Measurements from ENCODE around the gene MYBL2.

Gene MYBL2

DNA sequence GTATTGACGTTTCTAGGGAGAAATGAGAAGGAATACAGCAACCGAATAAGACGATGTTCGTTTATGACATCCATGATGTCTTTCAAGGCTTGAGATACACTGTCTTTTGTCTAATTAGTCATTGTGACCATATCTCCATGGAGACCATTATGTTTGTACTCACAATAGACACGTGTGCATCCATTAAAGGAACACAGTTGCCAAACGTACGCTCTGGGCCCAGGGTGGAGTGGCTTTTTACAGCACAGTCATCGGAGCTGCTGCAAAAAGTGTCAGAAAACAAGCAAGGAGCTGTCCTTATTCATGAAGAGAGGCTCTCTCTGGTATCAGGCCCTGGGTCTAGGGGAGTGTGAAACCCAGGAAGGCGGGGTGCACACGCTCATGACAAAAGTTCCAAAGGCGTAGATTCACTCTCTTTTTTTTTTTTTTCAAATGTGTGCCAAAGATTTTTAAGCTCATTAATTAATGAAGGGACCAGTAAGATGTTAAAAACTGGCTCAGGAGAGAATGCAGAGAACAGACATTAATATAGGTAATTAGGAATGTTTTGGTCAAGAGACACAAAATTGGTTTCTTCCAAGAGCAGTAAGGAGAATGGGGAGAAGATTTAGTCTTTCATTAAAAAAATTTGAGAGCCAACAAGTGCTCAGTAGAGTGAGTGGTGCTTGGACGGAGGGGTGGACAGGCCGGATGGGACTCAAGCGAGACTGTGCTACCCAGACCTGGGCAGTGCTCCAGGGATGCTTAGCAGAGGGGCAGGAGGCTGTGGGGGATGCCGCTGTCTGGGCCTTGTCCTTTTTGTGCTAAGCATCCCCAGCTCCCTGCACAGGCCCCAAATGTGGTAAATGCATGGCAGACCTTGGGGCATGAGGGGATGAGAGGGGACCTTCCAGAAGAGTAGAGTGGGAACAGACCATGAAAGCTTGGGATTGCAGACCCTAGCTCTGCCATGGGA lies 94.7 kb downstream of the MYBL2 start:
- Histone ChIP-seq H3K9ac (ENCODE audit: low read depth, low read length) (no peak overlapping the region), H3K9me3 (ENCODE audit: control insufficient read depth, insufficient read depth, low read length) (no peaks in the 10 kb centered on the region), H3K4me1 (ENCODE audit: insufficient read depth, low read length) (no peaks in the 10 kb centered on the region), H3K36me3 (ENCODE audit: insufficient read depth, low read length) (no peaks in the 10 kb centered on the region)

DNA sequence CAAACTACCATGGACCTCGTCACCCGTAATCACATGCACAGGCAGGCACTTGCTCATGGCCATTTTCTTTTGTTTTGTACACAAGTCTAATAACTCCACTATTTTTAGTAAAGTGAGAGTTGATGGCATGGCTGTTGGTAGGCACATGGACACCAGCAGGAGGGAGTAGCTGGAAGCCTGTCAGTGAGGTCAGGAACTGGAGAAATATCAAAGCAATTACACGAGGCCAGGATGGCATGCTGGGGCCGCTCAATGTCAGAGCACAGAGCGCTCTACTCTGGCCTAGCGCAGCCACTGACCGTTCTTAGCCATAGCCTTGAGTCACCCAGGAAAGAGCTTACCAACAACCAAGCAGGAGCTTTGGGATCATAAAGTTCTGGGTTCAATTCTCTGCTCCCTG lies 96.0 kb downstream of the MYBL2 start:
- Histone ChIP-seq H3K9me3 (ENCODE audit: control insufficient read depth, insufficient read depth, low read length) (no peaks in the 10 kb centered on the region), H3K9ac (ENCODE audit: low read depth, low read length) (no peak overlapping the region), H3K4me1 (ENCODE audit: insufficient read depth, low read length) (no peaks in the 10 kb centered on the region; the same call in 1 of the 2 replicates), H3K36me3 (ENCODE audit: insufficient read depth, low read length) (no peaks in the 10 kb centered on the region)

- Histone ChIP-seq H3K9ac (ENCODE audit: low read depth, low read length) (no peak overlapping the region), H3K36me3 (ENCODE audit: insufficient read depth, low read length) (no peaks in the 10 kb centered on the region), H3K9me3 (ENCODE audit: control insufficient read depth, insufficient read depth, low read length) (no peaks in the 10 kb centered on the region), H3K4me1 (ENCODE audit: insufficient read depth, low read length) (no peaks in the 10 kb centered on the region; the same call in 1 of the 2 replicates)
These were observed 99.0 kb downstream of the MYBL2 start for GRCh38 chr20:43765916-43766315.
